Measurements from ENCODE around the gene ASF1A. TPM values are rescaled to one million over a fixed set of nuclear protein-coding genes. Genes with fewer than 3 reads are reported as not detected.
A peak's percentile ranks its signal among the peaks of the same experiment; 100 is the strongest.

ASF1A gene
- polyA plus RNA-seq, 1 of the 3 experiments (the other 2 are of a cell fraction) = 5.4 TPM

DNA sequence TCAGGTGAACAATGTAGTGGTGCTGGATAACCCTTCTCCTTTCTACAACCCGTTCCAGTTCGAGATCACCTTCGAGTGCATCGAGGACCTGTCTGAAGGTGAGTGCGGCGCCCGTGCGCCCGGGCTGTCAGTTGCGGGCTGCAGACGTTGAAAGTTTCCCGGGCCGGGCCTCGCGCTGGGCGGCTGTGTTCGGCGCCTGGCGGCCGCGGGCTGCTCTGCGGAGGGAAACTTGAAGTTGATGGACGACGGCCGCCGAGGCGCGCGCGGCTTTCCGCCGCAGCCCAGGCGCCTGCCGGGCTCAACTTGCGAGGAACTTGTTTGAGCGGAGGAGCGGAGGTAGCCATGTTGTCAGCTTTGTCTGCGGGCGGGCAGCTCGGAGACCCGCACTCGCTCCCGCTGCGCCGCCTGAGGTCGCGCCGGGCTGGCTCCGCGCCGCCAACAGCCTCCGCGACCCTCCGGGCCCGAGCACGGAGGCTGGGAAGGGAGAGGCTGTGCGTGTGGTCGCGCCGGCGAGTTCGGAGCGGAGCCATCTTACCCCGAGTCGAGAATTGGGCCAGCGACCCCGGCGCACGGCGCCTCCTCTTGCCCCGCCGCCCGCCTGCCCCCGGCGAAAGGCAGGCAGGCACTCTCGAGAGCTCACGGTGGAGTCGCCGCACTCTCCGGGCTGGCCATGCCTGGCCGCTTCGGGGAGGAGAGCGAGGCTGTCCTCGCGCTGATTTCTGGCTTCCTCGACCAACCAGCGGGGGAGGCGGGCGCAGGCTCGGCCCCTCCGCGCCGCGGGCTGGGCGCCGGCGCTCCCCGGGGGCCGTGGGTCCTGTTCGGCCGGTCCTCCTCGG lies 691 bp downstream of the ASF1A start (continued):
- TF ChIP-seq, protein P1, sequence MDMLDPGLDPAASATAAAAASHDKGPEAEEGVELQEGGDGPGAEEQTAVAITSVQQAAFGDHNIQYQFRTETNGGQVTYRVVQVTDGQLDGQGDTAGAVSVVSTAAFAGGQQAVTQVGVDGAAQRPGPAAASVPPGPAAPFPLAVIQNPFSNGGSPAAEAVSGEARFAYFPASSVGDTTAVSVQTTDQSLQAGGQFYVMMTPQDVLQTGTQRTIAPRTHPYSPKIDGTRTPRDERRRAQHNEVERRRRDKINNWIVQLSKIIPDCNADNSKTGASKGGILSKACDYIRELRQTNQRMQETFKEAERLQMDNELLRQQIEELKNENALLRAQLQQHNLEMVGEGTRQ (IDR thresholded peaks at IDR 0.05; ENCODE audit: borderline replicate concordance, low read depth, low read length) = no peak
- TF ChIP-seq MXI1 (IDR thresholded peaks at IDR 0.05; ENCODE audit: low read depth, low read length) (peak; percentile 38), TEAD4 (IDR thresholded peaks at IDR 0.05; ENCODE audit: borderline replicate concordance, insufficient read depth) (no peak), JUND (IDR thresholded peaks at IDR 0.05) (no peak), TAF1 (IDR thresholded peaks at IDR 0.05; ENCODE audit: borderline replicate concordance, low read depth, low read length) (peak; percentile 36; the same call in 1 of the 2 replicates), RXRA (IDR thresholded peaks at IDR 0.05; ENCODE audit: borderline replicate concordance, low read depth) (no peak), EZH2phosphoT487 (IDR thresholded peaks at IDR 0.05; ENCODE audit: borderline replicate concordance, low read depth) (no peak), TCF12 (IDR thresholded peaks at IDR 0.05) (no peak), FOSL2 (IDR thresholded peaks at IDR 0.05; ENCODE audit: borderline replicate concordance, low read depth) (no peak), SMC3 (IDR thresholded peaks at IDR 0.05; ENCODE audit: low read depth, low read length) (no peak), GATA2 (CRISPR knock-in tag; IDR thresholded peaks at IDR 0.05) (no peak)
- TF ChIP-seq, protein P2, sequence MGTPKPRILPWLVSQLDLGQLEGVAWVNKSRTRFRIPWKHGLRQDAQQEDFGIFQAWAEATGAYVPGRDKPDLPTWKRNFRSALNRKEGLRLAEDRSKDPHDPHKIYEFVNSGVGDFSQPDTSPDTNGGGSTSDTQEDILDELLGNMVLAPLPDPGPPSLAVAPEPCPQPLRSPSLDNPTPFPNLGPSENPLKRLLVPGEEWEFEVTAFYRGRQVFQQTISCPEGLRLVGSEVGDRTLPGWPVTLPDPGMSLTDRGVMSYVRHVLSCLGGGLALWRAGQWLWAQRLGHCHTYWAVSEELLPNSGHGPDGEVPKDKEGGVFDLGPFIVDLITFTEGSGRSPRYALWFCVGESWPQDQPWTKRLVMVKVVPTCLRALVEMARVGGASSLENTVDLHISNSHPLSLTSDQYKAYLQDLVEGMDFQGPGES (IDR thresholded peaks at IDR 0.05; ENCODE audit: low read depth, low read length) = no peak
- TF ChIP-seq, protein P3, sequence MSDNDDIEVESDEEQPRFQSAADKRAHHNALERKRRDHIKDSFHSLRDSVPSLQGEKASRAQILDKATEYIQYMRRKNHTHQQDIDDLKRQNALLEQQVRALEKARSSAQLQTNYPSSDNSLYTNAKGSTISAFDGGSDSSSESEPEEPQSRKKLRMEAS (IDR thresholded peaks at IDR 0.05; ENCODE audit: low read depth) = 0 out of 2 replicates have a peak, but pooled peaks have one; percentile 21
- TF ChIP-seq, protein P4, sequence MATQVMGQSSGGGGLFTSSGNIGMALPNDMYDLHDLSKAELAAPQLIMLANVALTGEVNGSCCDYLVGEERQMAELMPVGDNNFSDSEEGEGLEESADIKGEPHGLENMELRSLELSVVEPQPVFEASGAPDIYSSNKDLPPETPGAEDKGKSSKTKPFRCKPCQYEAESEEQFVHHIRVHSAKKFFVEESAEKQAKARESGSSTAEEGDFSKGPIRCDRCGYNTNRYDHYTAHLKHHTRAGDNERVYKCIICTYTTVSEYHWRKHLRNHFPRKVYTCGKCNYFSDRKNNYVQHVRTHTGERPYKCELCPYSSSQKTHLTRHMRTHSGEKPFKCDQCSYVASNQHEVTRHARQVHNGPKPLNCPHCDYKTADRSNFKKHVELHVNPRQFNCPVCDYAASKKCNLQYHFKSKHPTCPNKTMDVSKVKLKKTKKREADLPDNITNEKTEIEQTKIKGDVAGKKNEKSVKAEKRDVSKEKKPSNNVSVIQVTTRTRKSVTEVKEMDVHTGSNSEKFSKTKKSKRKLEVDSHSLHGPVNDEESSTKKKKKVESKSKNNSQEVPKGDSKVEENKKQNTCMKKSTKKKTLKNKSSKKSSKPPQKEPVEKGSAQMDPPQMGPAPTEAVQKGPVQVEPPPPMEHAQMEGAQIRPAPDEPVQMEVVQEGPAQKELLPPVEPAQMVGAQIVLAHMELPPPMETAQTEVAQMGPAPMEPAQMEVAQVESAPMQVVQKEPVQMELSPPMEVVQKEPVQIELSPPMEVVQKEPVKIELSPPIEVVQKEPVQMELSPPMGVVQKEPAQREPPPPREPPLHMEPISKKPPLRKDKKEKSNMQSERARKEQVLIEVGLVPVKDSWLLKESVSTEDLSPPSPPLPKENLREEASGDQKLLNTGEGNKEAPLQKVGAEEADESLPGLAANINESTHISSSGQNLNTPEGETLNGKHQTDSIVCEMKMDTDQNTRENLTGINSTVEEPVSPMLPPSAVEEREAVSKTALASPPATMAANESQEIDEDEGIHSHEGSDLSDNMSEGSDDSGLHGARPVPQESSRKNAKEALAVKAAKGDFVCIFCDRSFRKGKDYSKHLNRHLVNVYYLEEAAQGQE (IDR thresholded peaks at IDR 0.05; ENCODE audit: low read depth, low read length) = no peak
